PFSK-1 (cell line): ENCODE results near the gene GALNT1.

Experiments used
- FOXP2 ChIP-seq: optimal IDR thresholded peaks from 2 replicates; pipeline ENCODE3; 2011; ENCODE audit warnings: borderline replicate concordance, control low read depth, inconsistent platforms; ENCODE audit not compliant: insufficient read depth; ENCODE audit errors: extremely low read length, extremely low read depth
- POLR2AphosphoS5 ChIP-seq: IDR thresholded peaks from 2 replicates; pipeline ENCODE4 v1.6.1; 2012; ENCODE audit warnings: low read depth, mild to moderate bottlenecking, control low read depth, low read length, moderate library complexity
- REST ChIP-seq, 2 experiments: IDR thresholded peaks; 2 replicates each; pipeline versions ENCODE4 v1.6.1 to v1.8.0; 2011 to 2012; ENCODE audit warnings: low read depth in 2 of 2, low read length in 2 of 2, control low read depth in 1 of 2, inconsistent platforms in 1 of 2, mild to moderate bottlenecking in 1 of 2, moderate library complexity in 1 of 2; ENCODE audit not compliant: insufficient read depth in 1 of 2
- SIN3A ChIP-seq: IDR thresholded peaks from 2 replicates; pipeline ENCODE4 v1.6.1; 2012; ENCODE audit warnings: mild to moderate bottlenecking, low read length, moderate library complexity, borderline replicate concordance; ENCODE audit not compliant: insufficient read depth
- TAF1 ChIP-seq: IDR thresholded peaks from 2 replicates; pipeline ENCODE4 v1.6.1; 2012; ENCODE audit warnings: low read length, control low read depth, borderline replicate concordance; ENCODE audit not compliant: insufficient read depth

Gene GALNT1

GRCh38 chr18:35637227-35637626 lies 55.7 kb downstream of the GALNT1 start:
- no peak for TF ChIP-seq POLR2AphosphoS5
- no peak for TF ChIP-seq REST (IDR thresholded peaks at IDR 0.05; ENCODE audit: insufficient read depth in 1 of 2, low read depth in 2 of 2, low read length in 2 of 2)
- TF ChIP-seq TAF1 = no peak
- no peak for TF ChIP-seq SIN3A
- no peak for TF ChIP-seq FOXP2

GRCh38 chr18:35639296-35639695 lies 57.8 kb downstream of the GALNT1 start:
- TF ChIP-seq TAF1 (no peak), FOXP2 (no peak)

GRCh38 chr18:35641467-35641866 lies 59.9 kb downstream of the GALNT1 start:
- TF ChIP-seq SIN3A (no peak), FOXP2 (no peak), REST (IDR thresholded peaks at IDR 0.05; ENCODE audit: insufficient read depth in 1 of 2, low read depth in 2 of 2, low read length in 2 of 2) (no peak), TAF1 (no peak), POLR2AphosphoS5 (no peak)

GRCh38 chr18:35641916-35642315 lies 60.4 kb downstream of the GALNT1 start:
- TF ChIP-seq POLR2AphosphoS5 (no peak), REST (IDR thresholded peaks at IDR 0.05; ENCODE audit: insufficient read depth in 1 of 2, low read depth in 2 of 2, low read length in 2 of 2) (no peak), FOXP2 (no peak), TAF1 (no peak), SIN3A (no peak)

GRCh38 chr18:35642802-35643201 lies 61.3 kb downstream of the GALNT1 start:
- TF ChIP-seq TAF1 = no peak

- TF ChIP-seq FOXP2 (no peak), REST (IDR thresholded peaks at IDR 0.05; ENCODE audit: insufficient read depth in 1 of 2, low read depth in 2 of 2, low read length in 2 of 2) (no peak), POLR2AphosphoS5 (no peak), TAF1 (no peak), SIN3A (no peak)
Observed at GRCh38 chr18:35646449-35646848, 64.9 kb downstream of the GALNT1 start.
